ENCODE data around the gene PER2.
"Not testable (repeated sequence)": the region's sequence is repeated elsewhere in the genome, so short reads cannot be mapped to it uniquely, and the experiment has no call there.

Gene PER2

DNA sequence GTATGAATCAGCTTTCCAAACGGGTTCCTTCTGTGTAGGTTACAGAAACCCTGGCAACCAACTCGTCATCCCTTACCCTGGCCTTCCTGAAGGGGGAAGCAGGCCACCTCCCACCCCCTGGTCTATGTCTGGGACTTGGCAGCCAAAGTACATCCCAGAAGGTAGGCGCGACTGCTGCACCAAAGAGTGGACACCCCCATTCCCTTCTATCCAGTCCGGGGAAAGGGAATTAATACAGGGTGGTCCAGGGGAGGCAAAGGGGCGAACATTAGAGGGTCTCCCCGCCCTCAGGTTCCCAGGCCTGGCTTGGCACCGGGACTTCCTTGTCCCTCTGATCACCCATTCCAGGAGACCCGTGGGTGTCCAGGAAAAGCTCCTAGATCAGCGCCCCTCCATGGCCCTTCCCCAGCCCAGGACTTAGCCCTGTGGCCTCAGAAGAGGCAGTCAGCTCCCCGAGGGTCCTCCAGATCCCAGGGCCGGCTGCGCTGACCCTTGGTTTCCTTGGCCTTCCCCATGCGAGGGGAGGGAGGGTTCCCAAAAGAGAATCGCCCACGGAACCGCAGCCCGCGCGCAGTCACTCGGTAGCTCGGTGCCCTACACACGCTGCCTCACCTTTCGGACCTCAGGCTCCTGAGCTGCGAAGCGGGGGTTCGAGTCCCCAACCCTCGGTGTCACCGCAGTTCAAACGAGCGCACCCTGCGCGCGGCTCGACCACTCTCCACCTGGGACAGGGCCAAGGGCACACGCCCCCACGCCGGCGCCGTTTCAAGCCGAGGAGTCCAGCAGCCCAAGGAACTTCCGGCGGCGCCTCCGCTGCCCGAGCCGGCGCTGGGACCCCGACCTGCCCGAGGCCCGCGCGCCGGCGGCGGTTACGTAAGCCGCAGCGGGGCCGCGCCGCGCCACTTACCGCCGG is at the start of gene PER2:
Gene PER2 (minus strand): TSS at position 874 of the 913 bp plus-strand sequence. CDS start 10,674 bp downstream, outside the sequence.
- TF ChIP-seq, protein P1, sequence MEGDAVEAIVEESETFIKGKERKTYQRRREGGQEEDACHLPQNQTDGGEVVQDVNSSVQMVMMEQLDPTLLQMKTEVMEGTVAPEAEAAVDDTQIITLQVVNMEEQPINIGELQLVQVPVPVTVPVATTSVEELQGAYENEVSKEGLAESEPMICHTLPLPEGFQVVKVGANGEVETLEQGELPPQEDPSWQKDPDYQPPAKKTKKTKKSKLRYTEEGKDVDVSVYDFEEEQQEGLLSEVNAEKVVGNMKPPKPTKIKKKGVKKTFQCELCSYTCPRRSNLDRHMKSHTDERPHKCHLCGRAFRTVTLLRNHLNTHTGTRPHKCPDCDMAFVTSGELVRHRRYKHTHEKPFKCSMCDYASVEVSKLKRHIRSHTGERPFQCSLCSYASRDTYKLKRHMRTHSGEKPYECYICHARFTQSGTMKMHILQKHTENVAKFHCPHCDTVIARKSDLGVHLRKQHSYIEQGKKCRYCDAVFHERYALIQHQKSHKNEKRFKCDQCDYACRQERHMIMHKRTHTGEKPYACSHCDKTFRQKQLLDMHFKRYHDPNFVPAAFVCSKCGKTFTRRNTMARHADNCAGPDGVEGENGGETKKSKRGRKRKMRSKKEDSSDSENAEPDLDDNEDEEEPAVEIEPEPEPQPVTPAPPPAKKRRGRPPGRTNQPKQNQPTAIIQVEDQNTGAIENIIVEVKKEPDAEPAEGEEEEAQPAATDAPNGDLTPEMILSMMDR (IDR thresholded peaks at IDR 0.05; ENCODE audit: control insufficient read depth, extremely low read depth, insufficient read depth) = no peak
- peak within 1 kb of the TSS; percentile 70 for H3K4me3 ChIP-seq (ENCODE audit: low read depth, low read length)

DNA sequence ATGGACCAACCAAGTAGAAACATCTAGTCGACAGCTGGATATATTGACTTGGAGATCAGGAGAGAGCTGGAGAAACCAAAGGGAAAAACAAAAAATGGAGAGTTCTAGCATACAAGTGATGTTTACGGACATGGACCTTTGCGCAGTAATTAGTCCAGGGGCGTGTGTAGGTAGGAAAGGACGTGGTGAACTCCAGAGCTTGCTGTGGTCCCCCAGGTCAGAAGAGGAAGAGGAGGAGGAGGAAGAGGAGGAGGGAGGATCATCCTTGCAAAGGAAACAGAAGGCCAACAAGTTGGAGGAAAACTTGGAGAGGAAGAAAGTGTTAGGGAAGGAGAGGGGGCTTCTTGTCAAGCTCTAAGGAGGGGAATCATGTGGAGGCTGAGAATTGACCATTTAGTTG is 49.4 kb upstream of the PER2 start:
- no peak overlapping the region for H3K4me3 ChIP-seq (ENCODE audit: low read depth, low read length)
- DNase-seq (ENCODE audit: low read depth) = no peak
- TF ChIP-seq, protein P1 (IDR thresholded peaks at IDR 0.05; ENCODE audit: control insufficient read depth, extremely low read depth, insufficient read depth) = no peak

More for the DNA sequence above, at the start of gene PER2:
- DNase-seq (ENCODE audit: low read depth) = no peak

DNA sequence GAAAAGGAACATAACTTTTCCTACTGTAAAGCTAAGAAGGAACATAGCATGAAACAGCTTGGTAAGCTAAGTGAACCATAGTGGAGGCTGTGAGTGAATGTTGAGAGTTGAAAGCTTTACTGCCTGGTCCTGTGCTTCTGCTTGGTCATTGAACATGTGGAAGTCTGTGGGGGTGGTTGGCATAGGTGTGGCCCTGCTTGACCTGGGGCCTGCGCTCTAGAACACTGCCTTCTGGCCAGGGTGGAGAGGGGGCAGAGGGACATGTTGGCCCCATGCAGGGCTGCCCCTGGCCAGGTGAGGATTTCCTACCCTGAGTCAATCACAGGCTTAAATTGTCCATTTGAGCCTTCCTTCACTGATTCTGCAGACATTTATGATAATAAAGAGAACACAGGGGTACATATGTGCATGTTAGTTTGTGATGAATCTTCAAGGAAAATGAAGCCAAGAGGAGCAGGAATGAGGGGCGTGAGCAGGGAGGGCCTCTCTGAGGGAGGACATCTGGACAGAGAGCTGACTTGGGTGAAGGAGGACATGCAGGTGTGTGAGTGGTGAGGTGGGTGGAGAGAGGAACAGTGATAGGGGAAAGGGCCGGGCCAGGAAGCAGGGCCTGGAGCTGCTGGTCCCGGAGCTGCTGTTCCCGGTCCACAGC is 48.5 kb upstream of the PER2 start:
- H3K4me3 ChIP-seq (ENCODE audit: low read depth, low read length) = no peak overlapping the region
- TF ChIP-seq, protein P1 (IDR thresholded peaks at IDR 0.05; ENCODE audit: control insufficient read depth, extremely low read depth, insufficient read depth) = no peak
- DNase-seq (ENCODE audit: low read depth) = no peak

DNA sequence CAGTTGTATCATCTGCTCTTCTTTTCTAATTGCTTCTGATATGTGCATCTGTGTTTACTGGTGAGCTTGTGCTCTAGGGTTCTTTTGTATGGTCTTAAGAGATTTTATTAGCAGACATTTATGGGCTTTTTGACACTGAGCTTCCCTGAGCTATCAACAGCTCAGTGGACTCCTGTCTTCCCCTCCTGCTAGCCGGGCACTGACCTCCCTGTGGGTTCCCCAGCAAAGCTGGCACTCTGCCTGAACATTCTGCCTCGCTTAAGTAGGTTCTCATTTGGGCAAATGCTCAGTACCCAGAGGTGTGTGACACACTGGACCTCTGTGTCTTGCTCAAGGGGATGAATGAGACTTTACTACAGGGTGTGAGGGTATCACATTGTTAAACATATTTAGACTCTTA is 47.7 kb upstream of the PER2 start:
- TF ChIP-seq, protein P1 (IDR thresholded peaks at IDR 0.05; ENCODE audit: control insufficient read depth, extremely low read depth, insufficient read depth) = no peak
- peak; percentile 22 for DNase-seq (ENCODE audit: low read depth)

DNA sequence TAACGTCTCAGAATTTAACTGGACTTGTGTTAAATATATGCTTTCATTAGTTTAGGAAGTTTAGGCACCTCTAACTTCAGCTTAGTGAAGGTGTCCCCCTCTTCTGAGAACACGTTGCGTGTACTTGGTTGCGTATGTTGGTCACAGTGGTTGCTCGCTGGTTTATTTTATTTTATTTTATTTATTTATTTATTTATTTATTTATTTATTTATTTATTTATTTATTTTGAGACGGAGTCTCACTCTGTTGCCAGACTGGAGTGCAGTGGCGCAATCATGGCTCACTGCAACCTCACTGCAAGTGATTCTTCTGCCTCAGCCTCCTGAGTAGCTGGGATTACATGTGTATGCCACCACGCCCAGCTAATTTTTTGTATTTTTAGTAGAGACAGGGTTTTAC is 47.2 kb upstream of the PER2 start:
- not testable (repeated sequence) for DNase-seq (ENCODE audit: low read depth); H3K4me3 ChIP-seq (ENCODE audit: low read depth, low read length)

More for the DNA sequence above, 47.7 kb upstream of the PER2 start:
- H3K4me3 ChIP-seq (ENCODE audit: low read depth, low read length) = no peak overlapping the region

GRCh38 chr2:238334885-238335284 is 46.5 kb upstream of the PER2 start:
- no peak for DNase-seq (ENCODE audit: low read depth)
- TF ChIP-seq, protein P1 (IDR thresholded peaks at IDR 0.05; ENCODE audit: control insufficient read depth, extremely low read depth, insufficient read depth) = no peak

DNA sequence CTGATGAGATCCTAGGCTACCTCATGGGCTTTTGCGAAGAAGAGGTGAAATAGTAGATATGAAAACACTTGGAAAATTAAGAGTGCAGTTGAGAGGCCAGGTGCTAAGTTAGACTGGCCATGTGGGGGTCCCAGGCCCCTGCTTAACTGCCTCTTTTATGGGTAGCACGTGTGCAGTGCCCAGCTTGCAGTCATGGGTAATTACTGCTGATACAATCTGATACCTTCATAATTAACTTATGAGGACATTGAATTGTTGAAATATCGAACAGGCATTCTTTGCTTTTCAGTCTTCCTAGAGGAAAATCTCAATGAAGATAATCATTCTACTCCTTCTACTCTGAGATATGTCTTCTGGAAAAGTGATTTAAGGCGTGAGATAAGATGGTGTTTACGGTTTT is 43.5 kb upstream of the PER2 start:
- TF ChIP-seq, protein P1 (IDR thresholded peaks at IDR 0.05; ENCODE audit: control insufficient read depth, extremely low read depth, insufficient read depth) = no peak
- DNase-seq (ENCODE audit: low read depth) = no peak
- no peak overlapping the region for H3K4me3 ChIP-seq (ENCODE audit: low read depth, low read length)

More at GRCh38 chr2:238334885-238335284, 46.5 kb upstream of the PER2 start:
- no peak overlapping the region for H3K4me3 ChIP-seq (ENCODE audit: low read depth, low read length)

All from LNCaP clone FGC (cell line).